Skeletal muscle cell (primary cell): ENCODE measurements around the gene SIK1.
"Not testable (repeated sequence)": the region's sequence is repeated elsewhere in the genome, so short reads cannot be mapped to it uniquely, and the experiment has no call there.

Experiments used
- DNase-seq: peaks from one replicate; pipeline ENCODE4 v3.0.0-alpha.2; 2010; ENCODE audit warnings: low read depth
- H3K4me3 ChIP-seq: 2 replicates; pipeline ENCODE4 v1.5.1; 2011; ENCODE audit warnings: low read depth, mild to moderate bottlenecking, control low read depth, low read length, moderate library complexity

The SIK1 gene

DNA sequence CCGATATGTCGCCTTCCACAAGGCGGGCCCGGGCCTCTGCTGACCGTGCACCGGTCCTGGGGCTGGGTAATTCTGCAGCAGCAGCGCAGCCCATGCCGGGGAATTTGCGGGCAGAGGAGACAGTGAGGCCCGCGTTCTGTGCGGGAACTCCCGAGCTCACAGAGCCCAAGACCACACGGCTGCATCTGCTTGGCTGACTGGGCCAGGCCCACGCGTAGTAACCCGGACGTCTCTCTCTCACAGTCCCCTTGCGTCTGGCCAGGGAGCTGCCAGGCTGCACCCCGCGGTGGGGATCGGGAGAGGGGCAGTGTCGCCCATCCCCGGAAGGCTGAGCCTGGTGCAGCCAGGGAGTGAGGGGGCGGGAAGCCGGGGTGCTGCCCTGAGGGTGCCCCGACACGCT is 27.8 kb downstream of the SIK1 start:
- not testable (repeated sequence) for DNase-seq

DNA sequence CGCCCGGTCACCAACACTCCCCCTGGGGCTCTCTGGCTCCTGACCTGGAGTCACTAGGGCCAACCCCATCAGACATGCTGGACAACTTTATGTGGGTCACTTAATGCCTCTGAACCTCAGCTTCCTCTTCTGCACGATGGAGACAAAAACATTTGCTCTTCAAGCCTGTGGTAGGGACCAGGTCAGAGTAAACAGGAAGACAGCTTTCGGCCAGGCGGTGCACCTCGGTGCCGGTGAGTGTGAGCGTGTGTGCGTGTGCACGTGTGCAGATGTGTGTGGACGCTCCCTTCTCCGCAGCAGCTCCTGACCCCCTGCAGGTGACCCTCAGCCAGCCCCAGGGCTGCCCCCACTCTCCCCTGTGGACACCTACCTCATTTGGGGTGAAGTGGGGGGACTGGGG is 28.4 kb downstream of the SIK1 start:
- DNase-seq, H3K4me3 ChIP-seq: not testable (repeated sequence)

More for the DNA sequence above, 27.8 kb downstream of the SIK1 start:
- not testable (repeated sequence) for H3K4me3 ChIP-seq

- H3K4me3 ChIP-seq, DNase-seq: not testable (repeated sequence)
Measured at GRCh38 chr21:43398000-43398399, 28.9 kb downstream of the SIK1 start.

- not testable (repeated sequence) for H3K4me3 ChIP-seq, DNase-seq
Measured at GRCh38 chr21:43397439-43397808, 29.5 kb downstream of the SIK1 start.

GRCh38 chr21:43396788-43397438 is 30.0 kb downstream of the SIK1 start:
- H3K4me3 ChIP-seq, DNase-seq: not testable (repeated sequence)

- H3K4me3 ChIP-seq, DNase-seq: not testable (repeated sequence)
Measured at GRCh38 chr21:43383351-43383750, 43.6 kb downstream of the SIK1 start.

- DNase-seq, H3K4me3 ChIP-seq: not testable (repeated sequence)
Measured at GRCh38 chr21:43382902-43383301, 44.0 kb downstream of the SIK1 start.

DNA sequence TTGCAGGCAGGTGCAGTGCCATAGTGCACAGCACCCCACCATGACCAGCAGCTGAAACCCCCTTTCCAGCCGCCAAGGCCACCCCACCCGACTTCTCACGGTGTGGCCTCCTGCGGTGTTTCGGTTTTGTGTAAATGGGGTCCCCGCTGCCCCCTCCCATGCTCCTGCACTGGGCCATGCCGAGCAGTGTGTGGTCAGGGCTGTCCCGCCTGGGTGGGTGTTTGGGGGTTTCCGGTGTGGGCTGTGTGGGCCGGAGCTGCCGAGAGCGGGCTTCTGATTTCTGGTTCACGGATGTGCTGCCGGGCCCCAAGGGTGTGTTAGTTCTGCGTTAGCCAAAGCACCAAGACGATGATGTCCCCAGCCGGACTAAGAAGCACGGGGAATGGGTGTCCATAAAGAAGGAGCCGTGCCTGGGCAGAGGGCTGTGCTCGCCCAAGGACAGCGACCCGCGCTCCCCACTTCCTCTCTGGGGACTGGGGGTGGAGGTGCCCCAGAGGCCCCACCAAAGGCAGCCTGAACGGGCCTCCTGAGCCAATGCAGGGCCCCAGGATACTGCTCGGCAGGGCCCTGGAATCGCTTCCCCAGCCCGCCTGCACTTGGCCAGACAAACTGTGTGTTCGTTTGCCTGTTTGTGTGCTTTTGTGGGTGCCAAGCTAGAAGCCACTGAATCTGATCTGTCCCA is 45.9 kb downstream of the SIK1 start:
- not testable (repeated sequence) for DNase-seq, H3K4me3 ChIP-seq

DNA sequence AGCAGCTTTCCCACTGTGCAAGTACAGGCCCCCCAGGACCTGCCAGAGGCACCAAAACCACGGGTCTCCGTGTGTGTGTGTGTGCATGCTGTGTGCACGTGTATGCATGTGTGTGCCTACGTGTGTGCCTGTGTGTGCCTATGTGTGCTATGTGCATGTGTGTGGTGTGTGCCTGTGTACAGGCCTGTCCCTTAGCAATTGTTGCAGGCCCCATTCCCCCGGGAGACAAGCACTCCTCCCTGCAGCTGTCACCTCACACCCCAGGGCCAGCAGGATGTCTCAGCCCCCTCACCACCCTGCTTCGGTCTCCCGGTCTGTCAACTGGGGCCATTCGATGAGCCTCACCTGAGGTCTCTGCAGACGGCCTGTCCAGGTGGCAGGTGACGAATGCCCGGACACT is 46.6 kb downstream of the SIK1 start:
- not testable (repeated sequence) for DNase-seq, H3K4me3 ChIP-seq

DNA sequence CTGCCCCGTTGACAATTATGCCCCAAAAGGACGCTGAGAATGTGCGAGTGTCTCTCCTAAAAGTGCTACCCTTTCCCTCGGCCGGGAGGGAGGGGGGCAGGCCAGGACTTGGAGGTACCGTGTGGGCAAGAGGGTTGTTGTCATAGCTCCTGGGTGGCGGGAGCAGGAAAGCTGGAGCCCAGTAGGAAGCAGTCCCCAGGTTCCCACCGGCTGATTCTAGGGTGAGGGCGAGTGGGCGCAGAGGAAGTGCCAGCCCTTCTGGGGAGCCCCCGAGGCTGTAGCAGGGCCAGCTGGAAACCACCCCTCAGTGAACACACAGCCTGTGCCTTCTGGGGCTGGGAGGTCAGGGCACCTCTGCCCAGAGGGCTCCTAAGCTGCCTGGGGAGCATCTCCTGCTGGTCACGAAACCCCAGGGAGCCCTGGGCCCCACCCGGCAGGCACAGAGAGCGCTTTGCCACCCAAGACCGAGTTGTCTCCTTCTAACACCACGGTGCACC is 47.3 kb downstream of the SIK1 start:
- DNase-seq, H3K4me3 ChIP-seq: not testable (repeated sequence)

DNA sequence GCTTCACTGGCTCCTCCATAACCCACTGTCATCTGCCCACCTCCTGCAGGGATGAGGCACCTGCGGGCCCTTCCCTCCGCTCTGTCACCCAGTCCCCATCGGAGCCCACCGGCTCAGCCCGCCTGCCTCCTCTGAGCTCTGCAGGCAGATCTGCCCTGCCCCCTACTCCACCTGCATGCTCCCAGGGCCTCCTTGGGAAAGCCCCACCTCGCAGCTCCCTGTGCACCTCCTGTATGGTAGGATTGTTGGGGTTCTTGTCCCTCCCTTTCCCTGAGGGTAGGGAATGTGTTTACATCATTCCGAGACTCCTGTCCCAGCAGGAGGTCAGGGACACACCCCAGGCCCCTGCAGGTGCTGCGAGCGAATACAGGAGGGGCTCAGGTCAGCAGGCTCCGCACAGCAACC is 50.5 kb downstream of the SIK1 start:
- H3K4me3 ChIP-seq: no peak overlapping the region
- DNase-seq: no peak

- H3K4me3 ChIP-seq: no peak overlapping the region
- DNase-seq: no peak
Measured at GRCh38 chr21:43375837-43376477, 51.0 kb downstream of the SIK1 start.

DNA sequence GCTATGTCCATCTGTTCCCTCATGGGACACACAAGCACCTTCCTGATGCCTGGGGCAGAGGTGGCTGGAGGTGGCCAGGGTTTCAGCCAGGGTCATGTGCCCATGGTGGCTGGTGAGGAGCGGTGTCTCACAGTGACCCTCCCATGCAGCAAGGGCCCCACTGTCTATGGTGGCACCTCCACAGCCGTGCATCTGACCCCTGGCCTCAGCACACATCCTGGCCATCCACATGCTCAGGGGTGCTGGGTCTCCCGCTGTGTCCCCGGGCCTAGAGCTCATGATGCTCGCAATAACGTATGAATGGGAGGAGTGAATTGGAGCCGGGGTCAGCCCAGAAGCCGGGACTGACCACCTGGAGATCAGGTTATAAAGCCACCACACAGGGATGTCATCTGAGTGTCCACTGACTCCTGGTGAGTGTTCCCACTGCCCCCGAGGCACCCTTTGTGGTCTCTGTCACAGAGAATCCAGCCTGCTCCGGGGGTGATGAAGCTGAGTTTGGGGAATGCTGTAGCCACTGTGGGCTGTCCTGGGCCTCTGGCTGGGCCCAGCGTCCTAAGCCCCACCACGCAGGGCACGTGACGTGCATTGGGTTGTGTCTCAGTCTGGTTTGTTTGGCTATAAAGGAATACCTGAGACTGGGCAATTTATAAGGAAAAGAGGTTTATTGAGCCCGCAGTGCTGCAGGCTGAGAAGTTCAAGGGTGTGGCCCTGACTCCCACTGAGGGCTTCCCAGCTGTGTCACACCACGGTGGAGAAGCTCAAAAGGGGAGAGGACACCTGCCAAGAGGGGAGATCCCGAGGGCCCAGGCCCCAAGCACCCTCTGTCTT is 51.7 kb downstream of the SIK1 start:
- DNase-seq: no peak

GRCh38 chr21:43374228-43374885 is 52.6 kb downstream of the SIK1 start:
- no peak for DNase-seq
- H3K4me3 ChIP-seq: no peak overlapping the region

More for the DNA sequence above, 51.7 kb downstream of the SIK1 start:
- no peak overlapping the region for H3K4me3 ChIP-seq

- no peak overlapping the region for H3K4me3 ChIP-seq
- DNase-seq: no peak
Measured at GRCh38 chr21:43373362-43374227, 53.3 kb downstream of the SIK1 start.

- no peak for DNase-seq
- H3K4me3 ChIP-seq: no peak overlapping the region
Measured at GRCh38 chr21:43372663-43373361, 54.1 kb downstream of the SIK1 start.

DNA sequence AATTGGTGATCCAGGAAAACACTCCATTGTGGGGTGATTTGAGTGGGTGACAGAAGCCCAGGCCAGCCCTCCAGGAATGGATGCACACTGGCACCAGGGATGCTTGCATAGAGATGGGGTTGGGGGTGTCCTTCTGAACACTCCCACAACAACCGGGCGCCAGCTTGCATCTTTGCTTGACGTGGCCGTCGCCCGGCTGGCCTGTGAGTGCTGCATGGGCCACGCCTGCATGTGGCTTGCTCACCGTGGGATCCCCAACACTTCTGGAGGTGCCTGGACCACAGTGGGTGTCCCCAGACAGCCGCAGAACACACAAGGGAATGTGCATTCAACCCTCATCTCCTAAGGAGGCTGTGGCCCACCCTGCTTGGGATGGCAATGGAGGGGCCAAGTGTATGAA is 55.1 kb downstream of the SIK1 start:
- H3K4me3 ChIP-seq: no peak overlapping the region
- DNase-seq: no peak
